Measurements from ENCODE around the gene MYO1G.

Gene MYO1G

GRCh38 chr7:44953156-44953555, 25.7 kb downstream of the MYO1G start:
- Histone ChIP-seq H3K36me3 (no peaks in the 10 kb centered on the region), H3K4me1 (ENCODE audit: control insufficient read depth in 1 of 2, insufficient read depth in 1 of 2, low read depth in 1 of 2, low read length in 1 of 2) (no peaks in the 10 kb centered on the region), H3K4me3 (ENCODE audit: low read depth in 1 of 2, low read length in 1 of 2) (no peak overlapping the region), H3K27me3 (no peaks in the 10 kb centered on the region), H3K27ac (no peak overlapping the region), H3K9me3 (no peaks in the 10 kb centered on the region)
- no peak for TF ChIP-seq CTCF (IDR thresholded peaks at IDR 0.05)

GRCh38 chr7:44949303-44949702, 29.5 kb downstream of the MYO1G start:
- no peaks in the 10 kb centered on the region for H3K27me3 ChIP-seq
- no peak for TF ChIP-seq CTCF (IDR thresholded peaks at IDR 0.05)
- H3K9me3 ChIP-seq: no peaks in the 10 kb centered on the region
- H3K27ac ChIP-seq: no peak overlapping the region
- no peaks in the 10 kb centered on the region for H3K36me3 ChIP-seq
- H3K4me1 ChIP-seq (ENCODE audit: control insufficient read depth in 1 of 2, insufficient read depth in 1 of 2, low read depth in 1 of 2, low read length in 1 of 2): no peaks in the 10 kb centered on the region
- H3K4me3 ChIP-seq (ENCODE audit: low read depth in 1 of 2, low read length in 1 of 2): no peak overlapping the region

GRCh38 chr7:44945479-44945878, 33.3 kb downstream of the MYO1G start:
- Histone ChIP-seq H3K9me3 (no peaks in the 10 kb centered on the region), H3K27ac (no peak overlapping the region), H3K4me3 (ENCODE audit: low read depth in 1 of 2, low read length in 1 of 2) (no peak overlapping the region), H3K36me3 (no peaks in the 10 kb centered on the region), H3K4me1 (ENCODE audit: control insufficient read depth in 1 of 2, insufficient read depth in 1 of 2, low read depth in 1 of 2, low read length in 1 of 2) (no peaks in the 10 kb centered on the region), H3K27me3 (no peaks in the 10 kb centered on the region)
- TF ChIP-seq CTCF (IDR thresholded peaks at IDR 0.05): no peak

GRCh38 chr7:44944821-44945220, 34.0 kb downstream of the MYO1G start:
- no peak overlapping the region for H3K27ac ChIP-seq
- no peaks in the 10 kb centered on the region for H3K27me3 ChIP-seq
- no peaks in the 10 kb centered on the region for H3K36me3 ChIP-seq
- no peaks in the 10 kb centered on the region for H3K4me1 ChIP-seq (ENCODE audit: control insufficient read depth in 1 of 2, insufficient read depth in 1 of 2, low read depth in 1 of 2, low read length in 1 of 2)
- H3K4me3 ChIP-seq (ENCODE audit: low read depth in 1 of 2, low read length in 1 of 2): no peak overlapping the region
- no peaks in the 10 kb centered on the region for H3K9me3 ChIP-seq
- no peak for TF ChIP-seq CTCF (IDR thresholded peaks at IDR 0.05)

GRCh38 chr7:44943631-44944030, 35.2 kb downstream of the MYO1G start:
- TF ChIP-seq CTCF (IDR thresholded peaks at IDR 0.05): no peak
- Histone ChIP-seq H3K27ac (no peak overlapping the region), H3K27me3 (no peaks in the 10 kb centered on the region), H3K9me3 (no peaks in the 10 kb centered on the region), H3K36me3 (no peaks in the 10 kb centered on the region), H3K4me1 (ENCODE audit: control insufficient read depth in 1 of 2, insufficient read depth in 1 of 2, low read depth in 1 of 2, low read length in 1 of 2) (no peaks in the 10 kb centered on the region), H3K4me3 (ENCODE audit: low read depth in 1 of 2, low read length in 1 of 2) (no peak overlapping the region)

GRCh38 chr7:44937426-44937825, 41.4 kb downstream of the MYO1G start:
- Histone ChIP-seq H3K36me3 (no peaks in the 10 kb centered on the region), H3K4me1 (ENCODE audit: control insufficient read depth in 1 of 2, insufficient read depth in 1 of 2, low read depth in 1 of 2, low read length in 1 of 2) (peaks cover 0 to 3% of the 10 kb centered on the region in 2 experiments), H3K27ac (no peak overlapping the region), H3K4me3 (ENCODE audit: low read depth in 1 of 2, low read length in 1 of 2) (no peak overlapping the region), H3K27me3 (no peaks in the 10 kb centered on the region), H3K9me3 (no peaks in the 10 kb centered on the region)
- no peak for TF ChIP-seq CTCF (IDR thresholded peaks at IDR 0.05)
